NCI-H524 (cell line): ENCODE data around the gene KLHDC1.
"Not testable (repeated sequence)": the region's sequence is repeated elsewhere in the genome, so short reads cannot be mapped to it uniquely, and the experiment has no call there.

Experiments used
- DNase-seq, 2 experiments: peaks; one replicate each; lab custom pipeline; 2025; lab: John Stamatoyannopoulos, UW

KLHDC1 gene

GRCh38 chr14:49692811-49693734, at the start of gene KLHDC1:
TSS of gene KLHDC1 (plus strand) at chr14:49693120. CDS start at chr14:49693195, 75 bp downstream.
- DNase-seq = peak; percentile 71 to 82

- no peak for DNase-seq
These were observed 39.4 kb upstream of the KLHDC1 start for GRCh38 chr14:49653508-49653907.

- no peak for DNase-seq
These were observed 38.4 kb upstream of the KLHDC1 start for GRCh38 chr14:49654511-49654910.

- not testable (repeated sequence) for DNase-seq
These were observed 35.4 kb upstream of the KLHDC1 start for GRCh38 chr14:49657500-49657899.

GRCh38 chr14:49659526-49660455, 33.1 kb upstream of the KLHDC1 start:
- DNase-seq = no peak

GRCh38 chr14:49670475-49670874, 22.4 kb upstream of the KLHDC1 start:
- no peak for DNase-seq

- no peak for DNase-seq
These were observed 19.3 kb upstream of the KLHDC1 start for GRCh38 chr14:49673586-49673985.

- no peak for DNase-seq
These were observed 15.3 kb upstream of the KLHDC1 start for GRCh38 chr14:49677643-49678042.

- no peak for DNase-seq
These were observed 13.6 kb upstream of the KLHDC1 start for GRCh38 chr14:49679271-49679670.

- no peak for DNase-seq
These were observed 6.5 kb upstream of the KLHDC1 start for GRCh38 chr14:49686425-49686824.

GRCh38 chr14:49687942-49688700, 4.8 kb upstream of the KLHDC1 start, which contains the start of gene POLE2:
TSS of gene POLE2 (minus strand) at chr14:49688214. CDS start at chr14:49688203, 11 bp downstream.
- peak; percentile 65 to 83 for DNase-seq

- DNase-seq = no peak
These were observed 4.3 kb upstream of the KLHDC1 start for GRCh38 chr14:49688701-49689030.

GRCh38 chr14:49691031-49691430, 1.9 kb upstream of the KLHDC1 start:
- DNase-seq = no peak

GRCh38 chr14:49692193-49692757, 645 bp upstream of the KLHDC1 start:
- no peak for DNase-seq

- DNase-seq = not testable (repeated sequence)
These were observed 810 bp downstream of the KLHDC1 start for GRCh38 chr14:49693735-49694124.

- no peak for DNase-seq
These were observed 9.8 kb downstream of the KLHDC1 start for GRCh38 chr14:49702725-49703124.

- DNase-seq = no peak
These were observed 11.0 kb downstream of the KLHDC1 start for GRCh38 chr14:49703965-49704364.

- not testable (repeated sequence) for DNase-seq
These were observed 11.6 kb downstream of the KLHDC1 start for GRCh38 chr14:49704471-49704870.

GRCh38 chr14:49710993-49711392, 18.1 kb downstream of the KLHDC1 start:
- DNase-seq = not testable (repeated sequence)

GRCh38 chr14:49720744-49721143, 27.8 kb downstream of the KLHDC1 start:
- no peak for DNase-seq

GRCh38 chr14:49721733-49722435, 29.0 kb downstream of the KLHDC1 start:
- not testable (repeated sequence) for DNase-seq
